Liver (tissue), 9 donors: ENCODE data around the gene VSIR. TPM values are rescaled to one million over a fixed set of nuclear protein-coding genes. Genes with fewer than 3 reads are reported as not detected.

Experiments used
- DNase-seq: peaks from one replicate; pipeline ENCODE4 v3.0.0-alpha.2; 2017; ENCODE audit warnings: low spot score
- H3K27ac ChIP-seq, 2 donors: one replicate each; pipeline ENCODE4 v1.7.0; 2013; ENCODE audit warnings: inconsistent platforms in 2 of 2, low read length in 2 of 2, control low read depth in 1 of 2, low read depth in 1 of 2, mild to moderate bottlenecking in 1 of 2
- H3K27me3 ChIP-seq, 4 donors: one replicate each; pipeline versions ENCODE4 v1.6.1 to v1.7.0; 2013; ENCODE audit warnings: low read length in 3 of 4, inconsistent platforms in 1 of 4, mild to moderate bottlenecking in 1 of 4, moderate library complexity in 1 of 4; ENCODE audit not compliant: control insufficient read depth in 4 of 4, insufficient read depth in 4 of 4
- H3K36me3 ChIP-seq, 4 donors: one replicate each; pipeline versions ENCODE4 v1.6.1 to v1.7.0; 2013; ENCODE audit warnings: low read length in 3 of 4, mild to moderate bottlenecking in 3 of 4, low read depth in 1 of 4, moderate library complexity in 1 of 4; ENCODE audit not compliant: control insufficient read depth in 4 of 4, insufficient read depth in 3 of 4
- H3K4me1 ChIP-seq, 4 donors: one replicate each; pipeline versions ENCODE4 v1.6.1 to v1.7.0; 2013; ENCODE audit warnings: low read length in 3 of 4, mild to moderate bottlenecking in 3 of 4, moderate library complexity in 1 of 4; ENCODE audit not compliant: control insufficient read depth in 4 of 4, insufficient read depth in 4 of 4
- H3K4me3 ChIP-seq, 3 donors: one replicate each; pipeline versions ENCODE4 v1.6.1 to v1.7.0; 2013; ENCODE audit warnings: low read length in 3 of 3, control low read depth in 1 of 3, low read depth in 1 of 3, mild to moderate bottlenecking in 1 of 3
- H3K9ac ChIP-seq, 2 donors: one replicate each; pipeline ENCODE4 v1.7.0; 2013; ENCODE audit warnings: low read length in 2 of 2, mild to moderate bottlenecking in 2 of 2, moderate library complexity in 2 of 2, control low read depth in 1 of 2, low read depth in 1 of 2
- H3K9me3 ChIP-seq, 4 donors: one replicate each; pipeline versions ENCODE4 v1.6.1 to v1.7.0; 2013; ENCODE audit warnings: low read length in 3 of 4; ENCODE audit not compliant: control insufficient read depth in 4 of 4
- EGR1 ChIP-seq, 2 donors: IDR thresholded peaks; 2 replicates each; pipeline ENCODE4 v1.6.1; 2016 to 2018; ENCODE audit warnings: antibody characterized with exemption in 2 of 2, low read depth in 2 of 2
- FOXA1 ChIP-seq: IDR thresholded peaks from 2 replicates; pipeline ENCODE4 v1.6.1; 2016; ENCODE audit warnings: antibody characterized with exemption
- FOXA2 ChIP-seq: IDR thresholded peaks from 2 replicates; pipeline ENCODE4 v1.6.1; 2016; ENCODE audit warnings: antibody characterized with exemption
- GABPA ChIP-seq, 2 donors: IDR thresholded peaks in 1 of 2; conservative IDR thresholded peaks in 1 of 2; 2 replicates each; pipeline ENCODE4 v1.6.1; 2016; ENCODE audit warnings: antibody characterized with exemption in 2 of 2, mild to moderate bottlenecking in 1 of 2, moderate library complexity in 1 of 2
- HNF4A ChIP-seq, 2 donors: conservative IDR thresholded peaks; 2 replicates each; pipeline ENCODE4 v1.6.1; 2016; ENCODE audit warnings: antibody characterized with exemption in 2 of 2, mild to moderate bottlenecking in 2 of 2
- HNF4G ChIP-seq: IDR thresholded peaks from 2 replicates; pipeline ENCODE4 v1.6.1; 2016; ENCODE audit warnings: antibody characterized with exemption
- JUND ChIP-seq, 2 donors: IDR thresholded peaks; 2 replicates each; pipeline ENCODE4 v1.6.1; 2016; ENCODE audit warnings: antibody characterized with exemption in 2 of 2
- NR2F2 ChIP-seq: IDR thresholded peaks from 2 replicates; pipeline ENCODE4 v1.6.1; 2016; ENCODE audit warnings: antibody characterized with exemption
- RAD21 ChIP-seq, 2 donors: IDR thresholded peaks; 2 replicates each; pipeline ENCODE4 v1.6.1; 2016; ENCODE audit warnings: antibody characterized with exemption in 2 of 2, mild to moderate bottlenecking in 2 of 2
- RXRA ChIP-seq, 2 donors: IDR thresholded peaks; 2 replicates each; pipeline ENCODE4 v1.6.1; 2017 to 2018; ENCODE audit warnings: antibody characterized with exemption in 2 of 2, mild to moderate bottlenecking in 1 of 2
- SP1 ChIP-seq: IDR thresholded peaks from 2 replicates; pipeline ENCODE4 v1.6.1; 2018; ENCODE audit warnings: antibody characterized with exemption, mild to moderate bottlenecking
- TAF1 ChIP-seq: conservative IDR thresholded peaks from 2 replicates; pipeline ENCODE4 v1.6.1; 2016; ENCODE audit warnings: antibody characterized with exemption, mild to moderate bottlenecking
- YY1 ChIP-seq: IDR thresholded peaks from 2 replicates; pipeline ENCODE4 v1.6.1; 2016; ENCODE audit warnings: antibody characterized with exemption, mild to moderate bottlenecking
- WGBS: extraction: QIAGEN DNeasy Blood & Tissue Kit; methylation state at CpG from one replicate; pipeline ENCODE4 v1.1.7; 2013; 5-methylcytosine and 5-hydroxymethylcytosine counted together
- polyA plus RNA-seq, 2 donors: library from polyadenylated mRNA; stranded (reverse) in 1 of 2; unstranded in 1 of 2; fragments of 200-250 nt in 1 of 2; fragments of >200 nt in 1 of 2; fragmentation: Nextera tagmentation in 1 of 2; extraction: Ambion mirVana in 1 of 2; gene quantifications; one replicate each; pipeline versions ENCODE4 v1.2.1 to v1.2.3, GENCODE V29; 2013 to 2015
- total RNA-seq, 2 donors: library from RNA; depleted of rRNA; stranded (reverse); fragments of >200 nt; gene quantifications; one replicate each; pipeline ENCODE4 v1.2.3, GENCODE V29; 2014
- TF ChIP-seq, protein P1 (sequence below): IDR thresholded peaks from 2 replicates; pipeline ENCODE4 v1.6.1; 2016; ENCODE audit warnings: antibody characterized with exemption
- TF ChIP-seq, protein P2 (sequence below): IDR thresholded peaks from 2 replicates; pipeline ENCODE4 v1.6.1; 2016; ENCODE audit warnings: antibody characterized with exemption, mild to moderate bottlenecking
- TF ChIP-seq, protein P3 (sequence below): IDR thresholded peaks from 2 replicates; pipeline ENCODE4 v1.6.1; 2016; ENCODE audit warnings: antibody characterized with exemption
- TF ChIP-seq, protein P4 (sequence below): IDR thresholded peaks from 2 replicates; pipeline ENCODE4 v1.6.1; 2016; ENCODE audit warnings: antibody characterized with exemption
- TF ChIP-seq, protein P5 (sequence below): fragments of 150-350 bp; IDR thresholded peaks from 2 replicates; pipeline ENCODE4 v1.5.1; 2017; ENCODE audit warnings: improper control_type of control experiment, low read depth, low read length; ENCODE audit not compliant: missing input control
- donor health status: healthy.
- donor health status: healthy.
- donor health status: healthy.
- donor health status: healthy.
- donor health status: healthy.

The VSIR gene
- total and polyA plus RNA-seq, 4 donors, result 7.2 to 12.2 (median 10.8) TPM

DNA sequence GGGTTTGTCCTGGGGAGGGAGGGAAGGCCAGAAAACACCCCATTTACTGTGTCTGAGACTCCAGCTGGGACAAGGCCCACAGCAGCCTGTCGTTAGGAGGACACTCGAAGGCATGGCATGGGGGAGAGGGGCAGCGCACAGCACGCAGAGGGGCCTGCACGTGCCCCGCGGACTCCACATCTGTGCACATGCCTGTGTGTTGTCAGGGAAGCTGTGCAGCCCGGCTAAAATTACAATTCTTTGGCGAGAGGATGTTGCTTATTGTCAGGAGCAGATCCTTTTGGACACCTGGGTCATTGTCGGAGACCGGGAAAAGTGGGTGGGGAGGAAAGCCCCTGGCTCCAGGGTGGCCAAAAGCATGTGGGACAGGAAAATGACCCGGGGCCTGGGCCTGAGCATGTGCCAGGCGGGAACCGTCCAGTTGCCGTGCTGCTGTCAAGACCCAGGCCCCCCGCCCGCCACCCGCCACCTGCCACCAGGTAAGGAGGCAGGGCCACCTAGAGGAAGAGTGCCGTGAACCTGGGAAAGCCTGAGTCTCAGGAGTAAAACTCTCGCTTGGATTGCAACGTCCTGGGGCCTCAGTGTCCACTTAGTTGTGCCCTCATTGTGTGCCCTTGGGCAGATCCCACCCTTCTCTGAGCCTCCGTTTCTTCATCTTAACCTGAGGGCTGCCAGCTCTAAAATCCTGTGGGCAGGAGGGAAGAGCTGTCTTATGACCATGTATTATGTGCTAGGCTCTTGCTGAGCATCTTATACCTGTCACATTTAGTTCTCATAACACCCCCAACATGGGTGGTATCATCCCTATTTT, 7.2 kb downstream of the VSIR start (continued):
- no peak for TF ChIP-seq TAF1
- no peak for TF ChIP-seq HNF4G
- TF ChIP-seq GABPA (IDR thresholded peaks at IDR 0.05 in 1 of 2, conservative IDR thresholded peaks at IDR 0.05 in 1 of 2), result no peak
- no peak for TF ChIP-seq HNF4A (conservative IDR thresholded peaks at IDR 0.05)
- TF ChIP-seq, protein P1, sequence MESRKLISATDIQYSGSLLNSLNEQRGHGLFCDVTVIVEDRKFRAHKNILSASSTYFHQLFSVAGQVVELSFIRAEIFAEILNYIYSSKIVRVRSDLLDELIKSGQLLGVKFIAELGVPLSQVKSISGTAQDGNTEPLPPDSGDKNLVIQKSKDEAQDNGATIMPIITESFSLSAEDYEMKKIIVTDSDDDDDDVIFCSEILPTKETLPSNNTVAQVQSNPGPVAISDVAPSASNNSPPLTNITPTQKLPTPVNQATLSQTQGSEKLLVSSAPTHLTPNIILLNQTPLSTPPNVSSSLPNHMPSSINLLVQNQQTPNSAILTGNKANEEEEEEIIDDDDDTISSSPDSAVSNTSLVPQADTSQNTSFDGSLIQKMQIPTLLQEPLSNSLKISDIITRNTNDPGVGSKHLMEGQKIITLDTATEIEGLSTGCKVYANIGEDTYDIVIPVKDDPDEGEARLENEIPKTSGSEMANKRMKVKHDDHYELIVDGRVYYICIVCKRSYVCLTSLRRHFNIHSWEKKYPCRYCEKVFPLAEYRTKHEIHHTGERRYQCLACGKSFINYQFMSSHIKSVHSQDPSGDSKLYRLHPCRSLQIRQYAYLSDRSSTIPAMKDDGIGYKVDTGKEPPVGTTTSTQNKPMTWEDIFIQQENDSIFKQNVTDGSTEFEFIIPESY, result no peak
- TF ChIP-seq SP1, result no peak
- no peak for TF ChIP-seq EGR1 (IDR thresholded peaks at IDR 0.05; ENCODE audit: low read depth in 2 of 2)

DNA sequence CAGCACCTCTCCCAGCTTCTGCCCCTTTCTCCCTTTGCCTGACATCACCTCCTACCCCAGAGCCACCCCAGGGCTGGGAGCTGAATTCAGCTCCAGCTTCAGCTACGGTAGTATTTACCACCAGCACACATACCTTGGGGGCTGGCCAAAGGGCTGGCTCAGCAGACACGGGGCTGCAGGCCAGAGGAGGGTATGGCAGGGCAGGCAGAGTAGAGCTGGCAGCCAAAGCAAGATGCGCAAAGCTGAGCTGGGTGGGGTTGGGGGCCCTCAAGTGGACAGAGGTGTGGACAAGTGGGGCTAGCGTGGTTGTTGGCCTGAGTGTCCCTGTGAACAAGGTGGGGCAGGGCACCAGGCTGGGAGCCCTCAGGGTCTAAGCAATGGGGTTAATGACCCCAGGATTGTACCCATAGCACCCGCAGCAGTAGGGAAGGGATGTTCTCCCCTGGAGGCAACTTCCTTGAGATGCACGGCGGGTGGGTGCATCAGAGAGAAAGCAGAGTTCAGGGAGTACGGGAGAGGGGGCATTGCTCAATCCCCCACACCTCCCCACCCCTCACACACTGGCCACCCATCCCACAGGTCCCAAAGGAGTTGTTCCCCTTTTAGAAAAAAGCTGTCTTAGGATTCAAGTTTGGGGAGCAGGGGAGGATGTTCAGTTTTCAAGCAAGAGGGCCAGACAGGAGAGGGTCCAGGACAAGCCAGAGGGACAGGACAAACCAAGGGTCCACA, 8.0 kb downstream of the VSIR start:
- peaks cover 0 to 3% (median 0%) of the 10 kb centered on the region in 4 donors for H3K36me3 ChIP-seq
- no peak for DNase-seq
- H3K4me3 ChIP-seq, result no peak overlapping the region
- H3K9me3 ChIP-seq, result no peaks in the 10 kb centered on the region
- H3K27me3 ChIP-seq, result no peaks in the 10 kb centered on the region
- TF ChIP-seq HNF4G (no peak), NR2F2 (no peak), FOXA2 (no peak), EGR1 (IDR thresholded peaks at IDR 0.05; ENCODE audit: low read depth in 2 of 2) (no peak), JUND (IDR thresholded peaks at IDR 0.05) (no peak), SP1 (no peak), YY1 (no peak), RXRA (IDR thresholded peaks at IDR 0.05) (no peak), TAF1 (no peak), FOXA1 (no peak), GABPA (IDR thresholded peaks at IDR 0.05 in 1 of 2, conservative IDR thresholded peaks at IDR 0.05 in 1 of 2) (no peak), HNF4A (conservative IDR thresholded peaks at IDR 0.05) (no peak), RAD21 (IDR thresholded peaks at IDR 0.05) (no peak)
- TF ChIP-seq, protein P1, result no peak
- TF ChIP-seq, protein P2, sequence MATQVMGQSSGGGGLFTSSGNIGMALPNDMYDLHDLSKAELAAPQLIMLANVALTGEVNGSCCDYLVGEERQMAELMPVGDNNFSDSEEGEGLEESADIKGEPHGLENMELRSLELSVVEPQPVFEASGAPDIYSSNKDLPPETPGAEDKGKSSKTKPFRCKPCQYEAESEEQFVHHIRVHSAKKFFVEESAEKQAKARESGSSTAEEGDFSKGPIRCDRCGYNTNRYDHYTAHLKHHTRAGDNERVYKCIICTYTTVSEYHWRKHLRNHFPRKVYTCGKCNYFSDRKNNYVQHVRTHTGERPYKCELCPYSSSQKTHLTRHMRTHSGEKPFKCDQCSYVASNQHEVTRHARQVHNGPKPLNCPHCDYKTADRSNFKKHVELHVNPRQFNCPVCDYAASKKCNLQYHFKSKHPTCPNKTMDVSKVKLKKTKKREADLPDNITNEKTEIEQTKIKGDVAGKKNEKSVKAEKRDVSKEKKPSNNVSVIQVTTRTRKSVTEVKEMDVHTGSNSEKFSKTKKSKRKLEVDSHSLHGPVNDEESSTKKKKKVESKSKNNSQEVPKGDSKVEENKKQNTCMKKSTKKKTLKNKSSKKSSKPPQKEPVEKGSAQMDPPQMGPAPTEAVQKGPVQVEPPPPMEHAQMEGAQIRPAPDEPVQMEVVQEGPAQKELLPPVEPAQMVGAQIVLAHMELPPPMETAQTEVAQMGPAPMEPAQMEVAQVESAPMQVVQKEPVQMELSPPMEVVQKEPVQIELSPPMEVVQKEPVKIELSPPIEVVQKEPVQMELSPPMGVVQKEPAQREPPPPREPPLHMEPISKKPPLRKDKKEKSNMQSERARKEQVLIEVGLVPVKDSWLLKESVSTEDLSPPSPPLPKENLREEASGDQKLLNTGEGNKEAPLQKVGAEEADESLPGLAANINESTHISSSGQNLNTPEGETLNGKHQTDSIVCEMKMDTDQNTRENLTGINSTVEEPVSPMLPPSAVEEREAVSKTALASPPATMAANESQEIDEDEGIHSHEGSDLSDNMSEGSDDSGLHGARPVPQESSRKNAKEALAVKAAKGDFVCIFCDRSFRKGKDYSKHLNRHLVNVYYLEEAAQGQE, result no peak
- TF ChIP-seq, protein P3, sequence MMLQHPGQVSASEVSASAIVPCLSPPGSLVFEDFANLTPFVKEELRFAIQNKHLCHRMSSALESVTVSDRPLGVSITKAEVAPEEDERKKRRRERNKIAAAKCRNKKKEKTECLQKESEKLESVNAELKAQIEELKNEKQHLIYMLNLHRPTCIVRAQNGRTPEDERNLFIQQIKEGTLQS, result no peak
- TF ChIP-seq, protein P4, sequence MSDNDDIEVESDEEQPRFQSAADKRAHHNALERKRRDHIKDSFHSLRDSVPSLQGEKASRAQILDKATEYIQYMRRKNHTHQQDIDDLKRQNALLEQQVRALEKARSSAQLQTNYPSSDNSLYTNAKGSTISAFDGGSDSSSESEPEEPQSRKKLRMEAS, result no peak
- TF ChIP-seq, protein P5, sequence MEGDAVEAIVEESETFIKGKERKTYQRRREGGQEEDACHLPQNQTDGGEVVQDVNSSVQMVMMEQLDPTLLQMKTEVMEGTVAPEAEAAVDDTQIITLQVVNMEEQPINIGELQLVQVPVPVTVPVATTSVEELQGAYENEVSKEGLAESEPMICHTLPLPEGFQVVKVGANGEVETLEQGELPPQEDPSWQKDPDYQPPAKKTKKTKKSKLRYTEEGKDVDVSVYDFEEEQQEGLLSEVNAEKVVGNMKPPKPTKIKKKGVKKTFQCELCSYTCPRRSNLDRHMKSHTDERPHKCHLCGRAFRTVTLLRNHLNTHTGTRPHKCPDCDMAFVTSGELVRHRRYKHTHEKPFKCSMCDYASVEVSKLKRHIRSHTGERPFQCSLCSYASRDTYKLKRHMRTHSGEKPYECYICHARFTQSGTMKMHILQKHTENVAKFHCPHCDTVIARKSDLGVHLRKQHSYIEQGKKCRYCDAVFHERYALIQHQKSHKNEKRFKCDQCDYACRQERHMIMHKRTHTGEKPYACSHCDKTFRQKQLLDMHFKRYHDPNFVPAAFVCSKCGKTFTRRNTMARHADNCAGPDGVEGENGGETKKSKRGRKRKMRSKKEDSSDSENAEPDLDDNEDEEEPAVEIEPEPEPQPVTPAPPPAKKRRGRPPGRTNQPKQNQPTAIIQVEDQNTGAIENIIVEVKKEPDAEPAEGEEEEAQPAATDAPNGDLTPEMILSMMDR, result no peak
- no peak overlapping the region for H3K9ac ChIP-seq
- 77% methylated on average over 8 of the region's 8 CpGs for WGBS
- H3K27ac ChIP-seq, result no peak overlapping the region
- peaks cover 6 to 16% (median 10%) of the 10 kb centered on the region in 4 donors for H3K4me1 ChIP-seq
